GM23248 (cell line): ENCODE data around the gene ELF4.

ENCODE experiments used
- EZH2 ChIP-seq: fragments of 200-600 bp; sonication (generic); IDR thresholded peaks from 2 replicates; pipeline ENCODE4 v1.6.1; 2018; ENCODE audit warnings: antibody characterized with exemption, mild to moderate bottlenecking; ENCODE audit not compliant: insufficient read depth, poor library complexity, severe bottlenecking
- EZH2phosphoT487 ChIP-seq: fragments of 200-600 bp; sonication (generic); IDR thresholded peaks from 2 replicates; pipeline ENCODE4 v1.6.1; 2018; ENCODE audit warnings: antibody characterized with exemption, moderate library complexity, mild to moderate bottlenecking, low read depth; ENCODE audit not compliant: insufficient read depth

GRCh38 chrX:130118441-130119311 is 8.4 kb upstream of the ELF4 start:
- no peak for TF ChIP-seq EZH2phosphoT487
- no peak for TF ChIP-seq EZH2
